Skeletal muscle satellite cell (primary cell): Measurements from ENCODE around the gene LY86.

ENCODE experiments used
- H3K27me3 ChIP-seq: 2 replicates; pipeline ENCODE4 v1.7.0; 2013; ENCODE audit warnings: low read length; ENCODE audit not compliant: control insufficient read depth, insufficient read depth
- H3K36me3 ChIP-seq: 2 replicates; pipeline ENCODE4 v1.7.0; 2013; ENCODE audit warnings: mild to moderate bottlenecking, control low read depth, low read length; ENCODE audit not compliant: insufficient read depth
- H3K4me1 ChIP-seq: 2 replicates; pipeline ENCODE4 v1.7.0; 2013; ENCODE audit warnings: low read length; ENCODE audit not compliant: control insufficient read depth, insufficient read depth
- H3K4me2 ChIP-seq: 2 replicates; pipeline ENCODE4 v1.7.0; 2013; ENCODE audit warnings: mild to moderate bottlenecking, low read length
- H3K4me3 ChIP-seq: 2 replicates; pipeline ENCODE4 v1.7.0; 2013; ENCODE audit warnings: low read length
- H3K9ac ChIP-seq: 2 replicates; pipeline ENCODE4 v1.7.0; 2013; ENCODE audit warnings: mild to moderate bottlenecking, low read depth, low read length, moderate library complexity
- H3K9me3 ChIP-seq: replicated peaks from 2 replicates; pipeline ENCODE4 v1.7.0; 2013; ENCODE audit warnings: mild to moderate bottlenecking, control low read depth, low read length

LY86 gene

GRCh38 chr6:6579281-6579680 is 9.2 kb upstream of the LY86 start:
- Histone ChIP-seq H3K36me3 (no peaks in the 10 kb centered on the region), H3K27me3 (no peaks in the 10 kb centered on the region), H3K9ac (no peak overlapping the region), H3K9me3 (no peaks in the 10 kb centered on the region), H3K4me1 (no peaks in the 10 kb centered on the region), H3K4me3 (no peak overlapping the region), H3K4me2 (no peak overlapping the region)

- H3K4me1 ChIP-seq = no peaks in the 10 kb centered on the region
- no peak overlapping the region for H3K9ac ChIP-seq
- no peaks in the 10 kb centered on the region for H3K36me3 ChIP-seq
- no peaks in the 10 kb centered on the region for H3K27me3 ChIP-seq
- no peak overlapping the region for H3K4me2 ChIP-seq
- no peak overlapping the region for H3K4me3 ChIP-seq
- H3K9me3 ChIP-seq = no peaks in the 10 kb centered on the region
Measured at GRCh38 chr6:6580225-6580856, 8.2 kb upstream of the LY86 start.

GRCh38 chr6:6581054-6581453 is 7.5 kb upstream of the LY86 start:
- no peak overlapping the region for H3K4me3 ChIP-seq

GRCh38 chr6:6582131-6582530 is 6.4 kb upstream of the LY86 start:
- no peak overlapping the region for H3K4me2 ChIP-seq
- no peak overlapping the region for H3K4me3 ChIP-seq
- no peaks in the 10 kb centered on the region for H3K4me1 ChIP-seq
- no peaks in the 10 kb centered on the region for H3K36me3 ChIP-seq
- no peak overlapping the region for H3K9ac ChIP-seq
- no peaks in the 10 kb centered on the region for H3K27me3 ChIP-seq
- no peaks in the 10 kb centered on the region for H3K9me3 ChIP-seq

More at GRCh38 chr6:6581054-6581453, 7.5 kb upstream of the LY86 start:
- Histone ChIP-seq H3K9me3 (no peaks in the 10 kb centered on the region), H3K9ac (no peak overlapping the region), H3K4me1 (no peaks in the 10 kb centered on the region), H3K27me3 (no peaks in the 10 kb centered on the region), H3K4me2 (no peak overlapping the region), H3K36me3 (no peaks in the 10 kb centered on the region)

- Histone ChIP-seq H3K4me3 (no peak overlapping the region), H3K4me2 (no peak overlapping the region), H3K36me3 (no peaks in the 10 kb centered on the region), H3K27me3 (no peaks in the 10 kb centered on the region), H3K9me3 (no peaks in the 10 kb centered on the region), H3K4me1 (no peaks in the 10 kb centered on the region), H3K9ac (no peak overlapping the region)
Measured at GRCh38 chr6:6583836-6584235, 4.7 kb upstream of the LY86 start.

- H3K9me3 ChIP-seq = no peaks in the 10 kb centered on the region
- no peaks in the 10 kb centered on the region for H3K36me3 ChIP-seq
- H3K4me1 ChIP-seq = no peaks in the 10 kb centered on the region
- H3K9ac ChIP-seq = no peak overlapping the region
- H3K4me3 ChIP-seq = no peak overlapping the region
- no peaks in the 10 kb centered on the region for H3K27me3 ChIP-seq
- no peak overlapping the region for H3K4me2 ChIP-seq
Measured at GRCh38 chr6:6584310-6585002, 4.1 kb upstream of the LY86 start.

- Histone ChIP-seq H3K4me2 (no peak overlapping the region), H3K9me3 (no peaks in the 10 kb centered on the region), H3K36me3 (no peaks in the 10 kb centered on the region), H3K9ac (no peak overlapping the region), H3K4me1 (no peaks in the 10 kb centered on the region), H3K27me3 (no peaks in the 10 kb centered on the region), H3K4me3 (no peak overlapping the region)
Measured at GRCh38 chr6:6585003-6585311, 3.6 kb upstream of the LY86 start.

GRCh38 chr6:6586167-6586566 is 2.4 kb upstream of the LY86 start:
- H3K27me3 ChIP-seq = no peaks in the 10 kb centered on the region
- no peak overlapping the region for H3K4me2 ChIP-seq
- H3K4me3 ChIP-seq = no peak overlapping the region
- no peak overlapping the region for H3K9ac ChIP-seq
- no peaks in the 10 kb centered on the region for H3K36me3 ChIP-seq
- no peaks in the 10 kb centered on the region for H3K4me1 ChIP-seq
- H3K9me3 ChIP-seq = no peaks in the 10 kb centered on the region

- H3K9me3 ChIP-seq = no peaks in the 10 kb centered on the region
- H3K4me2 ChIP-seq = no peak overlapping the region
- H3K9ac ChIP-seq = no peak overlapping the region
- H3K27me3 ChIP-seq = no peaks in the 10 kb centered on the region
- H3K4me3 ChIP-seq = no peak overlapping the region
- H3K36me3 ChIP-seq = no peaks in the 10 kb centered on the region
- no peaks in the 10 kb centered on the region for H3K4me1 ChIP-seq
Measured at GRCh38 chr6:6586671-6587526, 1.6 kb upstream of the LY86 start.

- H3K36me3 ChIP-seq = no peaks in the 10 kb centered on the region
- no peaks in the 10 kb centered on the region for H3K27me3 ChIP-seq
- H3K9ac ChIP-seq = no peak overlapping the region
- H3K9me3 ChIP-seq = no peaks in the 10 kb centered on the region
- no peak overlapping the region for H3K4me3 ChIP-seq
- no peak overlapping the region for H3K4me2 ChIP-seq
- H3K4me1 ChIP-seq = no peaks in the 10 kb centered on the region
Measured at GRCh38 chr6:6587696-6588063, 840 bp upstream of the LY86 start.

- Histone ChIP-seq H3K9me3 (no peaks in the 10 kb centered on the region), H3K27me3 (no peaks in the 10 kb centered on the region), H3K36me3 (no peaks in the 10 kb centered on the region), H3K4me3 (no peak overlapping the region), H3K4me2 (no peak overlapping the region), H3K4me1 (no peaks in the 10 kb centered on the region), H3K9ac (no peak overlapping the region)
Measured at GRCh38 chr6:6588924-6589709, 597 bp downstream of the LY86 start.
